ENCODE results near the gene HAPSTR1.
"Not testable (repeated sequence)": the region's sequence is repeated elsewhere in the genome, so short reads cannot be mapped to it uniquely, and the experiment has no call there.

DNA sequence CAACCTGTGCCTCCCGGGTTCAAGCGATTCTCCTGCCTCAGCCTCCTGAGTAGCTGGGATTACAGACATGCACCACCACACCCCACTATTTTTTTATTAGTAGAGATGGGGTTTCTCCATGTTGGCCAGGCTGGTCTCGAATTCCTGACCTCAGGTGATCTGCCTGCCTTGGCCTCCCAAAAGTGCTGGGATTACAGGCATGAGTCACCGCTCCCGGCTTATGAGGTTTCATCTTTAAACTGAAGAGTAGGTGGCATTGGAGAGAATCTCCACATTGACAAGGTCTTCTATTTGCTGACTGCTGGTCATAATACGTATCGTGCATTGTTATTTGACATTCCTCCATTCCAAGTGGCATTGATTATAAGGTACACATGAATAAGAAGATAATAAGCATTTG, 3.7 kb upstream of the HAPSTR1 start:
- TF ChIP-seq RFX5 (IDR thresholded peaks at IDR 0.05; ENCODE audit: low read length); TEAD4 (IDR thresholded peaks at IDR 0.05; ENCODE audit: borderline replicate concordance, insufficient read depth); TAF1 (IDR thresholded peaks at IDR 0.05; ENCODE audit: borderline replicate concordance, low read depth, low read length); CTCF (IDR thresholded peaks at IDR 0.05); JUND (IDR thresholded peaks at IDR 0.05); RAD21 (IDR thresholded peaks at IDR 0.05; ENCODE audit: low read length); NFIC (IDR thresholded peaks at IDR 0.05; ENCODE audit: borderline replicate concordance); TCF12 (IDR thresholded peaks at IDR 0.05); SMC3 (IDR thresholded peaks at IDR 0.05; ENCODE audit: low read depth, low read length); POLR2AphosphoS5 (IDR thresholded peaks at IDR 0.05; ENCODE audit: low read depth, low read length); EZH2phosphoT487 (IDR thresholded peaks at IDR 0.05; ENCODE audit: borderline replicate concordance, low read depth): not testable (repeated sequence)
- TF ChIP-seq, protein P1, sequence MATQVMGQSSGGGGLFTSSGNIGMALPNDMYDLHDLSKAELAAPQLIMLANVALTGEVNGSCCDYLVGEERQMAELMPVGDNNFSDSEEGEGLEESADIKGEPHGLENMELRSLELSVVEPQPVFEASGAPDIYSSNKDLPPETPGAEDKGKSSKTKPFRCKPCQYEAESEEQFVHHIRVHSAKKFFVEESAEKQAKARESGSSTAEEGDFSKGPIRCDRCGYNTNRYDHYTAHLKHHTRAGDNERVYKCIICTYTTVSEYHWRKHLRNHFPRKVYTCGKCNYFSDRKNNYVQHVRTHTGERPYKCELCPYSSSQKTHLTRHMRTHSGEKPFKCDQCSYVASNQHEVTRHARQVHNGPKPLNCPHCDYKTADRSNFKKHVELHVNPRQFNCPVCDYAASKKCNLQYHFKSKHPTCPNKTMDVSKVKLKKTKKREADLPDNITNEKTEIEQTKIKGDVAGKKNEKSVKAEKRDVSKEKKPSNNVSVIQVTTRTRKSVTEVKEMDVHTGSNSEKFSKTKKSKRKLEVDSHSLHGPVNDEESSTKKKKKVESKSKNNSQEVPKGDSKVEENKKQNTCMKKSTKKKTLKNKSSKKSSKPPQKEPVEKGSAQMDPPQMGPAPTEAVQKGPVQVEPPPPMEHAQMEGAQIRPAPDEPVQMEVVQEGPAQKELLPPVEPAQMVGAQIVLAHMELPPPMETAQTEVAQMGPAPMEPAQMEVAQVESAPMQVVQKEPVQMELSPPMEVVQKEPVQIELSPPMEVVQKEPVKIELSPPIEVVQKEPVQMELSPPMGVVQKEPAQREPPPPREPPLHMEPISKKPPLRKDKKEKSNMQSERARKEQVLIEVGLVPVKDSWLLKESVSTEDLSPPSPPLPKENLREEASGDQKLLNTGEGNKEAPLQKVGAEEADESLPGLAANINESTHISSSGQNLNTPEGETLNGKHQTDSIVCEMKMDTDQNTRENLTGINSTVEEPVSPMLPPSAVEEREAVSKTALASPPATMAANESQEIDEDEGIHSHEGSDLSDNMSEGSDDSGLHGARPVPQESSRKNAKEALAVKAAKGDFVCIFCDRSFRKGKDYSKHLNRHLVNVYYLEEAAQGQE (IDR thresholded peaks at IDR 0.05; ENCODE audit: low read depth, low read length) = not testable (repeated sequence)
- TF ChIP-seq, protein P2, sequence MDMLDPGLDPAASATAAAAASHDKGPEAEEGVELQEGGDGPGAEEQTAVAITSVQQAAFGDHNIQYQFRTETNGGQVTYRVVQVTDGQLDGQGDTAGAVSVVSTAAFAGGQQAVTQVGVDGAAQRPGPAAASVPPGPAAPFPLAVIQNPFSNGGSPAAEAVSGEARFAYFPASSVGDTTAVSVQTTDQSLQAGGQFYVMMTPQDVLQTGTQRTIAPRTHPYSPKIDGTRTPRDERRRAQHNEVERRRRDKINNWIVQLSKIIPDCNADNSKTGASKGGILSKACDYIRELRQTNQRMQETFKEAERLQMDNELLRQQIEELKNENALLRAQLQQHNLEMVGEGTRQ (IDR thresholded peaks at IDR 0.05; ENCODE audit: borderline replicate concordance, low read depth, low read length) = not testable (repeated sequence)
